GM21381 (cell line): Measurements from ENCODE around the gene HSDL2.

Experiments
- ATAC-seq: cut with Tn5 transposase; IDR thresholded peaks from one replicate; pipeline ENCODE4 v1.9.1; 2021; ENCODE audit warnings: mild to moderate bottlenecking, moderate library complexity; ENCODE audit not compliant: unreplicated experiment

The HSDL2 gene

DNA sequence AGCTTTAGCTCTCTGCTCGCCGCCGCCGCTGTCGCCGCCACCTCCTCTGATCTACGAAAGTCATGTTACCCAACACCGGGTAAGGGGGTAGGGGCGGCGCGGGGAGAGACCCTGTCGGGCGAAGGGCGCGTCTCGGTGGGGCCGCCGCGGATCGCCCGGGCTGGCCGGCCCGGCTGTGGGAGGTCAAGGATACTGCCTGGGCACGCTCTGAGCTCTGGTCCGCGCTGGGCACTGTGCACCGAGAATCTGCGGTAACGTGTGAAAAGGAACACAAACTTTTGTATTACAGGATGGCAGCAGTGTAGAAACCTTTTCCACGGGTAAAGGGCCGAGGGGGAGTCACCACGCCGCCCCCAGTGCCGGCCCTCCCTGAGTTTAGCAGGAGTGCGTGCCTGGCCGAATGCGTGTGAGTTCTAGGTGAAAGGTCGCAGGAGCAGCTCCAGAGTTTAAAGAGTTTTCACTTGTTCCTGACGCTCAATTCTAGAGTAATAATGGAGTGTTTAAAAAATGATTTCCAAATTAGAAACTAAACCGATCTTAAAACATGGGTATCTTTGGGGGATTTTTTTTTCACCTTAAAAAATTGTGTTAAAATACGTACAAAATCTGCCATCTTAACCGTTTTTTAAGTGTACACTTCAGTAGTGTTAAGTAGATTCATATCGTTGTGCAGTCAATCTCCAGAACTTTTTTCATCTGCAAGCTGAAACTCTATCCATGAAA, at the start of gene HSDL2:
HSDL2 (plus strand) TSS at position 7 of the 723 bp plus-strand sequence; CDS start at position 63, 56 bp downstream.
- peak; percentile 9 for ATAC-seq

DNA sequence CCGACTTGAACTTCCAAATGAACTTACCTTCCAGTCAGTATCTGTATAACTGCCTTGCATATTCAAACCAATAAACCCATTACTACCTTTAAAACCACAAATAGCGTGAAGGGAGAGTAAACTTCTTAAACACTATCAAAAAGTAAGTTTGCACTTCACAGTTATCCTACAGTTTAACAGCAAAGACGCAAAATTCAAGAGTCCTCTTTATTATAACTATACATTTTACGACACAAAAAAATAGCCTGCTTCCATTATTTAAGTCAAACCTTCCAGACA, 48.3 kb upstream of the HSDL2 start:
- ATAC-seq: no peak

DNA sequence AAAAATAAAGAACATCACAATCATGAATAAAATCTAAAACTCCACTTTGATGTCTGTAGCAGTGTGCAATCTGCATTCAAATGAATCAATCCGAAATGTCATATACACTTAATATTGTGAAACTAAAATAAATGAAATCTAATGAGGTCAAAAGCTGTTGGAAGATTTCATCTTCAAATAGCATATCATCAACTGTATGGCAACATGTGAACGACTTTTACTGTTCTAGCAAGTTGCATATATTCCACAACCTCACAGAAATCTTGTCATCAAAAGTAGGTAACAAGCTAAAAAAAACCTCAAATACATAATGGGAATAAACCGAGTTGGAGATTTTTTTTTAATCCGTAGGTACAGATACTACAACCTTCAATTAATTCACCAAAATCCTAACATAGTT, 47.7 kb upstream of the HSDL2 start:
- ATAC-seq: no peak

DNA sequence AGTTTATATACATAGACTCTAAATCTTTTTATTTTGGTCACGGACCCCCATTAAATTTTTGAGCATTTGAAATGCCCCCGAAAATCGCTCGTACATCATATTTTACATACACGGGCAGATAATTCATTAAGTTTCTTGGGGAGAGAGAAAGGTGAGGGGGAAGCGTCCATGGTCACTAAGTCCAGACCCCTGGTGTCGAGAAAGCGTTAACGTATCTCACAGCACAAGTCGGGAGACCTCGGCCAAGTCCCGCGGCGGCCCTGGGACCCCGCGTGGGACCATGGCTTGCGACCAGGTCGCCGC, 47.3 kb upstream of the HSDL2 start:
- no peak for ATAC-seq

DNA sequence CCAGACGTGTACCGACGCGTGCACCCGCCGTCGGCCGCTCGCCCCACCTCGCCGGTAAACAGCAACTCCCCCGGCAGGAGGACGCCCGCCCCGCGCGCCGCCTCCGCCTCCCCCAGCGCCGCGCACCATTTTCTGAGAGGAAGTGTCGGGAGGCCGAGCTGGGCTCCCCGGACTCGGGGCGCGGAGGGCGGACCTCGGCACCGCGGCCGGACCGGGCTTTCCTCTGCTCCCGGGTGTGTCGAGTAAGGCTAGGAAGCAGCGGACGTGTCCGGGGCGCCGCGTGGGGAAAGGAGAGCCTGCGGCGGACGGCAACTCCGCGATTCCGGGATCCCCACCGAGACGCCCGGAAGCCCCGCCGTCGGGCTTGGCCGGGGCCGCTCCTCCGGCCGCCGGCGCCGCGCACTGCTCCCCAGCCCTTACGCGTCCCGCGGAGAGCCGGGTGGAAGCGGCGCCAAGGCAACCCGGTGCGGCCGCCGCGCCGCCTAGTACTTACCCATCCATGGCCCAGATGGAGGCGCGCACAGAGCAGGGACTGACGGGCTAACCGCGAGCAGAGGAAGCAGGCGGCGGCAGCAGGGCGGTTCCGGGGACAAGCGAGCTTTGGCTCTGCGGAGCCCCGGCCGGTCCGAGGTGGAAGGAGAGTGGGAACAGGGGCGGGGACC, 46.8 kb upstream of the HSDL2 start, which contains the start of gene PTBP3:
PTBP3 (minus strand) TSS at position 643 of the 662 bp plus-strand sequence. CDS start 35,754 bp downstream, outside the sequence.
- ATAC-seq: peak; percentile 54

DNA sequence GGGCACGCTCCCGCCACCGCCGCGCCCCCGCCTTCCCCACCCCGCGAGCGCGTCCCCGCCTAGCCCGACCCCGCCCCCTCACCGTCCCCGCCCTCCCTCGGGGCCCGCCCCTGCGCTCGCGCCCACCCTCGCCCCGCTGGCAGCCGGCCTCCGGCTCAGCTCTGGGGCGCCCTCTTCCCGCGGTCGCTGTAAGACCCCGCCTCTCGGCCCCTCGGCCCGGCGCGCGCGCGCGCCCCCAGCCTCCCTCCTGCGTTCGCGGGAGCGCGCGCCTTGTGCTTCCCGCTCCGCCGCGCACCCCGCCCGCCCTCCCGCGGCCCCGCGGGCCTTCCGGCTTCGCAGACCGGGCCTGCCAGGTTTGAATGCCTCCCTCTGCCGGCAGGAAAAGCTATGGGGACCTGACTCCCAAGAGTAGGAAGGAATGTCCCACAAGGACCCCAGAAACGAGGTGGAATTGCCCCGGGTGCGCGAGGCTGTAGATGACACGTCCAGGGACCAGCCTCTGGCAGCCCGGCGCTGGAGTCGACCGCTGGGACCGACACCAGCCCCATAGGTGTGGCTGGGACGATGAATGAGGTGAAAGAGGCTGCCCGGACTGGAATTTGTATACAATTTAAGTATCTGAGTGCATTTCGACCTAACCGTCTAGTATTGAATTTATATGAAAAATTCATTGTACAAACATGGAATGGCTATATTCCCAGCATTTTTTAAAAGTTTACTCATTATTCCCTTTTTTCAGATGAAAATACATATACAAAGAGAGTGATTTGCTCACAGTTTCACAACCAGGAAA, 46.1 kb upstream of the HSDL2 start:
- ATAC-seq: peak; percentile 76

DNA sequence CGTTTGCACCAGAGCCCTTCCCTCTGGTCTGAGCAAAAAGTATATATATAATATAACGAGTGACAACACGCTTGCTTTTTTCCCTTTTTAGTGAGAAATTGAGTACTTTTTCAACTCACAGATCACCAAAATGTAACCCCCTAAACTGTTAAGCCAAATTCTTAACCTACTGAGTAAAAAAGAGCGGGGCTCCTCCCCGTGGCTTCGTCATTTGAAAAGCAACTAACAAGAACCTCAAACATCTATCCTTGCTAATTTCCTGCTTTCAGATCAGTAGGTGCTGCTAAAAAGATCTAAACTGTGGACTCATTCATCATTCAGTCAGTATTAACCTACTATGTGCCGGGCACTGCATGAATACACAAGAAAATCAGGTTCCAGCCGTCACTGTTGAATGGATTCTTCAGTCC, 45.5 kb upstream of the HSDL2 start:
- no peak for ATAC-seq

DNA sequence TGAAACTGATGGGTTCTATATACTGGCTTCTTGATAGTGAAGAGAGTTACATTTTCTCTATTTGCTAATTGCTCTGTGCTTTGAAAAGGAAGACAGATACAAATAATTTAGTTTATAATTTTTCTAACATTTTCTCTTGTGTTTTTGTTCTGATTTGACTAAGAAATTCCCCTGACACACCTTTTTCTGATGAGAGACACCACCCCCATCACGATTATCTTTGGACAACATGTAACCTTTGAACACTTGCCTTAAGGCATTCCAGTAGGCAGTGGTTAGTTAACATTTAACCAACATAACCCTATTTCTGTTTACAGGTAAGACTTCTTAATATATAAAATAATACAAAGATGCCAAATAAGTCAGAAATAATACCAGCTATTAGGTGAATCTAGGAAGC, 42.4 kb upstream of the HSDL2 start:
- no peak for ATAC-seq

DNA sequence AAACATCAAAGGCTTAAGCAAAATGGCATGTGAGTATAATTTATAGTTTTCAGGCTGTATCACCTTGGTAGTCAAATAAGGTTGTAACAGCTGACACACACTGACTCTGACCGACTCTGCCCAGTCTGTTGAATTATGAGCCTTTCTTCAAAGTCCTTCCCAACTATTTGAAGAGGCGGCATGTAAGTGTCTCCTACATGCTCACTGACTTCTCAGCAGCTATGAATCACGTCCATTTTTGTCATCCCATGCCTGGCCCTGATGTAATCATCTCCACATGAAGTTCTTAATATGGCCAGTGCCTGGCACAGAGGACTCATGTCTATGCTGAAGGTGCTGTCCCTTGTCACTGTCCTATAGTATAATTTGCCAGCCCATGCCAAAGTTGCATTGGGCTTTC, 41.3 kb upstream of the HSDL2 start:
- no peak for ATAC-seq

DNA sequence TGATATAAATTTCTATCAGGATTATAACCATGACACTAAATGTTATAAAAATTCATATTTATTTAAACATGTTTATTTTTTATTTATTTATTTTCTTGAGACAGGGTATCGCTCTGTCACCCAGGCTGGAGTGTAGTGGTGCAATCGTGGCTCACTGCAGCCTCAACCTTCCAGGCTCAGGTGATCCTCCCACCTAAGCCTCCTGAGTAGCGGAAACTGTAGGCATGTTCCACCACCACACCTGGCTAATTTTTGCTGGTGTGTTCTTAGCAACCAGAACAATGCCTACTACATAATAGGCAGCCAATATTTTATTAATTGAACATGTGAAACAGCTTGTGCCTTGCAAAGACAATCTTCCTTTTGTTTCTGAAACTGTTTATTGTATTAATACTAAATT, 40.0 kb upstream of the HSDL2 start:
- no peak for ATAC-seq

DNA sequence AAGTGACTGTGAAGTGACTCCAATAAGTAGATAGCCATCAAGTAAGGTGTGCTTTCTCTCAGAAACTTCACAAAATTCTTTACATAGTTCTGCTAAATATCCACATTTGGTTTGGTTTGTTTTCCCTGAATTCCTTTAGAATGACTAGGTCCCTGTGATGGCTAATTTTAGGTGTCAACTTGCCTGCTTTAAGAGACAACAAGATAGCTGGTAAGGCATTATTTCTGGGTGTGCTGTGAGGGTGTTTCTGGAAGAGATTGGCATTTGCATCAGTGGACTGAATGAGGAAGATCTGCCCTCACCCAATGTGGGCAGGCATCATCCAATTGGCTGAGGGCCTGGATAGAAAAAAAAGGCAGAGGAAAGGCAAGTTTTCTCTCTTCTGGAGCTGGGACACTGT, 38.2 kb upstream of the HSDL2 start:
- ATAC-seq: no peak

DNA sequence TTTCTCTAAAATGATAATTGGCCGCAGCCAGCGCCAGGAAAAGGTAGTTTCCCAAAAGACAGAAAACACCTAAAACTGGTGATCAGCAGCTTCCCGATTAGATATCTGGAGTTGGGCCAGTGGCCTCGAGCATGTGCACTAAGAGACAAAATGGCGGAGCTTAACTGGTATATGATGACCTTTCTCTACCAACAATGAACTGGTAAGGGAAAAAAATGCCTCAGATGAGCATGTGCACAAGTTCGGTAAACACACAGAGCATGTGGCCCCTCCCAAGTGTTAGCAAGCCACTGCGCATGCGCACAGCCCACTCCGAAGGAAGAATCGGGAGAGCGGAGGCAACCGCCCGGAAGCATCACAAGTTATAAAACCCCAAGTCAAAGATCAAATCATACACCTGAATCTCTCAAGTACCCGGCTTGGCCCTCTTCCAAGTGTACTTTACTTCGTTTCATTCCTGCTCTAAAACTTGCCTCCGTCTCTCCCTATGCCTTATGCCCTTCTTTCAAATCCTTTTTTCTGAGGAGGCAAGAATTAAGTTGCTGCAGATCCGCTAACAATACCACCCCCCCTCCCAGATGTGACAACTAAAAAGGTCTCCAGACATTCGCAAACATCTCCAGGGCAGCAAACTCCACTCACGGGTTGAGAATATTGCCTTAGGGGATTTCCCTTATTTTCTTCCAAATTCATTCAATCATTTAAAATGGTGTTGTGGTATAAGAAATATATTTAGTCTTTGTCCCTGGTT, 31.5 kb upstream of the HSDL2 start:
- ATAC-seq: no peak

DNA sequence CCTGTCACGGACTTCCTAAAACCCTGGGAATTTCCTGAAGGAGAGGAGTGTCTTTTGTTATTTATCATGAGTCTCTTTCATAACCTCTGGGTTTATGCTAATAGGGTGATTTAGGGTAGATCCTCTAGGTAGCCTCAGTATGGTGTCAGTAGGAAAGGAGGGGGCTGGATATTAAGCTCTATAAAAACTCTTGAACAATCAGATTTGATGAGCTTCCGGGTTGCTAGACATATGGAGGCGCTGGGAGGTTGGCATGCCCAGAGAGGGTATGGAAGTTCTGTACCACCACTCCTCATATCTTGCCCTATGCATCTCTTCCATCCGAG, 30.9 kb upstream of the HSDL2 start:
- no peak for ATAC-seq

DNA sequence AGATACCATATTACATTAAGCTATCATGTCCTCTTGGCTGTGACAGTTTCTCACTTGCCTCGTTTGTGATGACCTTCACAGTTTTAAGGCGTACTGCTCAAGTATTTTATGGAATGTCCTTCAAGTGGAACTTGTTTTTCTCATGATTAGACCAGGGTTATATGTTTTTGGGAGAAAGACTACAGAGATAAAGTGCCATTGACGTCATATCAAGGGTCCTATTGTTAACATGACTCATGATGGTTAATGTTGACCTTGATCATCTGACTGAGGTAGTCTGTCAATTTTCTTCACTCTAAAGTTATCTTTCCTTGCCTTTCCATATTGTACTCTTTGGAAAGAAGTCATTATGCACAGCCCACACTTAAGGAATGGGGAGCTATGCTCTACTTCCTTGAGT, 28.7 kb upstream of the HSDL2 start:
- no peak for ATAC-seq

DNA sequence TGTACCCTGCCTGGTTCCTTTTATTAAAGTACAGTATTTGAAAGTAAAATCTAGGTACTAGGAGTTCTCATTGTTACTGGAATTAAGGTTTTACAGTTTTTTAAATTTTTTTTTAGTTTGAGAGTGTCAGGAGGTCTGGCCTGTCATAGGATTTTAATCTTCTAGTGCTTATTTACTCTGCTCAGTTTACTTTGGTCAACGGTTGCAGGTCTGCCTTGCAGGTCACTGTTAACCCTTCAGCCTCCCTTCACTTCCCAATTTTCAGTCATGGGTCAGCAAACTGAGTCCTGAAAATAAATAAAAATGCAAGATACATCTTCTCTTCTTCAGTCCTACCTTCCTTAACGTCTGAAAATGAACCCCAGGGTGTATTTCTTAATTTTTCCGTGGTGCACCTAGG, 27.7 kb upstream of the HSDL2 start:
- ATAC-seq: no peak

DNA sequence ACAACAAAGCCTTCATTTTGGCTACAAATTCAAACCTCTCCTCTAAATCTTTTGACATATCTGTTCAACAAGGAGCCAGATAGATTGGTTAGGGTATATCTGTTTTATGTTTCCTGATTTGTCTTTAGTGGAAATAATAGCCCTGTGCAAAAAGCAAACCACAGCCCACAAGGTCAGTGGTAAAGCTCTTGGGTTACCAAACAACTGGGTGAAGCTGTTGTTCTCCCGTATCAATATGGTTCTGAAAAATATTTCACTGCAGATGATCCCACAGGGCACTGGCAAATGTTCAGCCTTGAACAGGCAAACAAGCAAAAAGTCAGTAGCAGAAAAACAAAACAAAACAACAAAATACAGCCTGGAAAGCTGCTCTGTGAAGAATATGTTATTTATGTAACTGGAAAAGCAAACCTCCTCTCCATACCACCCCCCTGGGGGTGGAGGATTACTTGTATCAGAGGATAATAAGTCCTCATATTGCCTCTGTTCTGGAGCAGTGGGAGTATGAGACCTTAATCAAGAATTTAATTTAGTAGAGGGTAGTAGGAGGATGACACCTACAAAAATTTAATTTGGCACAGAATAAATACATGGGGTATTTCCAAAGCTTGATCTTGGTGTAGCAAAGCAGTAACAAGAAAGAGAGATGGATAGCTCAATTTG, 25.7 kb upstream of the HSDL2 start:
- no peak for ATAC-seq

DNA sequence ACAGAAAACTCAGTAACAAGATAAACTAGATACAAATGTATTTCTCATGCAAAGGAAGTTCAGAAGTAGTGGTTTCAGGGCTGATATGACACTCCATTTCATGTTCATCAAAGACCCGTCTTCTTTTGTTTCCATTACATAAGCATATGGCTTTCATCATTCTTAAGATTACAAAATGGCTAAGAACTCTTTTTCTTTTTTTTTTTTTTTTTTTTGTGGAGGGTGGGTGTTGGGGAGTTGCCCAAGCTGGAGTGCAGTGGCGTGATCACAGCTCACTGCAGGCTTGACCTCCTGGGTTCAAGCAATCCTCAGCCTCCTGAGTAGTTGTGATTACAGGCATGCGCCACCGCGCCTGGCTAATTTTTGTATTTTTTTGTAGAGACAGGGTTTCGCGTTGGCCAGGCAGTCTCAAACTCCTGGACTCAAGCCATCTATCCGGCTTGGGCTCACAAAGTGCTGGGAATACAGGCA, 24.4 kb upstream of the HSDL2 start:
- no peak for ATAC-seq

DNA sequence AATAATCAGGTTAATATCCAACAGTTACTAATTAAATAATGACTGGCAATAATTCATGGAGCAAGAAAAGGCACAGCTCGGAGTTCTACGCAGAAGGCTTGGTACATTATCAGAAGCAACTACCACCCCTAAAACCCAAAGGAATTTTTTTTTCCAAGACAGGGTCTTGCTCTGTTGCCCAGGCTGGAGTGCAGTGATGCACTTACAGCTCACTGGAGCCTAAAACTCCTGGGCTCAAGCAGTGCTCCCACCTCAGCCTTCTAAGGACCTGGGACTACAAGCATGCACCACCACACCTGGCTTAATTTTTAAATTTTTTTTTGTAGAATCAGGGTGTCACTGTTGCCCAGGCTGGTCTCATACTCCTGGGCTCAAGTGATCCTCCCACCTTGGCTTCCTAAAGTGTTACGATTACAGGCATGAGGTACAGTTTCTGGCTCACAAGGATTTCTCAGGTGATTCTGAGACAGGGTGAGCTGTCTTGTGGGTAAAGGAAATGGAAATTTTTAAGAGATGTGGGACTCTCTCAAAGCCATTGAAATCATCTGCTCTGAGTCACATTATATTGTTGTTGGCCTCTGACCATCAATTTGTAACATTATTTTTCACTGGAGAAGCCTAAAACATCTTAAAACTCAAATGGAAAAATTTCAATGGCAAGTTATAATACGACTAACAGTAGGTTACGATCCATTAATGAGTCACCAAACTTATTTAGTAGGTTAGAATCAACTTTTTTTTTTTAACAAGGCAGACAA, 19.7 kb upstream of the HSDL2 start:
- no peak for ATAC-seq

DNA sequence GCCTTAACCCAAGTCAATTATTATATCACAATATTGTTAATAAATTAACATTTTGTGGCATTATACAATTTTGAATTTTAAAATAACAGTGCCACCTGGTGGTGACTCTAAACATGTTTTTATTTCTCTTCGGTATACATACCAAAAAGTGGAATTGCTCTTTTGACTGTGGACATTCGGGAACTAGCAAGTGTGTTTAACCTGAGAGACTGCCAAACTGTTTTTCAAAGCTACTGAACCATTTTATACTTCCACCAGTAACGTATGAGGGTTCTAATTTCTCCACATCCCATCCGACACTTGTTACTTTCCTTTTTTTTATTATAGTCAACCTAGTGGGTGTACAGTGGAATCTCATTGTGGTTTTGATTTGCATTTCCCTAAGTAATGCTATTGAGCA, 18.3 kb upstream of the HSDL2 start:
- ATAC-seq: no peak

DNA sequence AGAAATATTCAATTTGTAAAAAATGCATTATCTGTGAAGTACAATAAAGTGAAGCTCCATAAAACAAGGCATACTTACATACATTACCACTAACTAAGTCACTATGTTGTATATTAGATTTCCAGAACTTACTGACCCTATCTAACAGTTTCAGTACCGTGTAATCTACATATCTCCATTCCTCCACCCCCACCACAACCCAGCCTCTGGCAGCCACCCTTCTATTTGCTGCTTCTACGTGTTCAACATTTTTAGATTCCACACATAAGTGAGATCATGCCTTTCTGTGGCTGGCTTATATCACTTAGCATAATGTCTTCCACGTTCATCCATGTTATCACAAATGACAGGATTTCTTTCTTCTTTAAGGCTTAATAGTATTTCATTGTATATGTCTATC, 15.1 kb upstream of the HSDL2 start:
- ATAC-seq: no peak
